Stimulated activated CD4-positive, alpha-beta T cell treated with anti-CD3 and anti-CD28 coated beads, Interleukin-1b, Interleukin-23, amount 100 ng/mL, for 1 hour (primary cell): ENCODE results near the gene SYNPO2.

ENCODE experiments used
- DNase-seq, 2 donors: peaks; one replicate each; pipeline ENCODE4 v3.0.0-alpha.2; 2020; ENCODE audit warnings: low read depth in 2 of 2

Gene SYNPO2, protein sequence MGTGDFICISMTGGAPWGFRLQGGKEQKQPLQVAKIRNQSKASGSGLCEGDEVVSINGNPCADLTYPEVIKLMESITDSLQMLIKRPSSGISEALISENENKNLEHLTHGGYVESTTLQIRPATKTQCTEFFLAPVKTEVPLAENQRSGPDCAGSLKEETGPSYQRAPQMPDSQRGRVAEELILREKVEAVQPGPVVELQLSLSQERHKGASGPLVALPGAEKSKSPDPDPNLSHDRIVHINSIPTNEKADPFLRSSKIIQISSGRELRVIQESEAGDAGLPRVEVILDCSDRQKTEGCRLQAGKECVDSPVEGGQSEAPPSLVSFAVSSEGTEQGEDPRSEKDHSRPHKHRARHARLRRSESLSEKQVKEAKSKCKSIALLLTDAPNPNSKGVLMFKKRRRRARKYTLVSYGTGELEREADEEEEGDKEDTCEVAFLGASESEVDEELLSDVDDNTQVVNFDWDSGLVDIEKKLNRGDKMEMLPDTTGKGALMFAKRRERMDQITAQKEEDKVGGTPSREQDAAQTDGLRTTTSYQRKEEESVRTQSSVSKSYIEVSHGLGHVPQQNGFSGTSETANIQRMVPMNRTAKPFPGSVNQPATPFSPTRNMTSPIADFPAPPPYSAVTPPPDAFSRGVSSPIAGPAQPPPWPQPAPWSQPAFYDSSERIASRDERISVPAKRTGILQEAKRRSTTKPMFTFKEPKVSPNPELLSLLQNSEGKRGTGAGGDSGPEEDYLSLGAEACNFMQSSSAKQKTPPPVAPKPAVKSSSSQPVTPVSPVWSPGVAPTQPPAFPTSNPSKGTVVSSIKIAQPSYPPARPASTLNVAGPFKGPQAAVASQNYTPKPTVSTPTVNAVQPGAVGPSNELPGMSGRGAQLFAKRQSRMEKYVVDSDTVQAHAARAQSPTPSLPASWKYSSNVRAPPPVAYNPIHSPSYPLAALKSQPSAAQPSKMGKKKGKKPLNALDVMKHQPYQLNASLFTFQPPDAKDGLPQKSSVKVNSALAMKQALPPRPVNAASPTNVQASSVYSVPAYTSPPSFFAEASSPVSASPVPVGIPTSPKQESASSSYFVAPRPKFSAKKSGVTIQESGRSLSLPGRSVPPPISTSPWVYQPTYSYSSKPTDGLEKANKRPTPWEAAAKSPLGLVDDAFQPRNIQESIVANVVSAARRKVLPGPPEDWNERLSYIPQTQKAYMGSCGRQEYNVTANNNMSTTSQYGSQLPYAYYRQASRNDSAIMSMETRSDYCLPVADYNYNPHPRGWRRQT

DNA sequence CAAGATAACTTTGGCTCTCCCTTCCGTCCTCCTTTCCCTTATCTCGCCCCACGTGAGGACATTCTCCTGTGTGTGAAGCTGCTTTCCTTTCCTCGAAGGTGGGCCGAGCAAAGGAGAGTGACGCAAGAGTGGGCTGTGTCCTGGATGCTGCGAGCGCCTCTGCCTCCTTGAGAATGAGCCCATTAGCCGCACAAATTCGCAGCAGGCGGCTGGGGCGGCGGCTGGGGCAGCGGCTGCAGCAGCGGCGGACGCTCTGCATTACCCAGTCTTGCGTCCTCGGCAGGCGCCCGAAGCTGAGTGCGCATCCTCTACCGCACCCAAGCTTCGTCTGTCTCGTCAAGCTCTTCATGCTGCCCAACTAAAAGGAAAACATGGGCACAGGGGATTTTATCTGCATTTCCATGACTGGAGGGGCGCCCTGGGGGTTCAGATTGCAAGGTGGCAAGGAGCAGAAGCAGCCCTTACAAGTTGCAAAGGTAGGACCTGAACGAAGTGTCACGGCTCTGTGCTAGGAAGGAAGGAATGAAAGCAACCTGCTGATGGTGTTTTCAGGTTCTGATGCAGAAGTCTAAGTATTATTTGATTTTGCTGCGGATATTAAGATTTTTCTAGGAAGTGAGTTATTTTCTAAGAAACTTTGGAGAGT lies at the start of gene SYNPO2:
Gene SYNPO2 (plus strand): TSS at position 189 of the 646 bp plus-strand sequence. CDS start 183 bp downstream, at position 372.
- DNase-seq, result peak in 1 of 2 donors; percentile 4

DNA sequence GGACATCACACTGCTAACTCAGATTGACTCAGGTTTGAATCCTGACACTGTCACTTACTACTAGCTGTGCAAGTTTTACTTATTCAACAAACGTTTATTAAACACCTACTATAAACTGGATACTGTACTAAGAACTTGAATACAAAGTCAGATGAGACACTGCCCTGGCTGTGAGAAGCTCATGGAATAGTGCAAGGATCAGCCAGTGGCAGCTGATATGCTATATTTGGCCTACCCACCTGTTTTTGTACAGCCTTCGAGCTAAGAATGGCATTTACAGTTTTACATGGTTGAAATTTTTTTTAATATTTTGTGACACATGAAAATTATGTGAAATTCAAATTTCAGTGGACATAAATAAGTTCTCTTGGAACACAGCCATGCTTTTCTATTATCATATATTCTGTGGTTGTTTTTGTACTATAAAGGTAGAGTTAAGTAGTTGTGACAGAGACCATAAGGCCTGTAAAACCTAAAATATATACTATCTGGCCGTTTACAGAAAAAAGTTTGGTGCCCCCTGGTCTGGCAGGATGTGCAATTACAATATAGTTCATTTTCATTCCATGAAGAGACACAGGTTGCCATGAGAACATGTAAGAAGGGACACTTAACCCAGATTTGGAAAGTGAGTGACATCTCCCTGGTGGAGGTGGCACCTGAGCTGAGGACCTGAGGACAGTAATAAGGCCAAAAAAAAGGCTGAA lies 49.3 kb upstream of the SYNPO2 start:
- DNase-seq, result no peak

DNA sequence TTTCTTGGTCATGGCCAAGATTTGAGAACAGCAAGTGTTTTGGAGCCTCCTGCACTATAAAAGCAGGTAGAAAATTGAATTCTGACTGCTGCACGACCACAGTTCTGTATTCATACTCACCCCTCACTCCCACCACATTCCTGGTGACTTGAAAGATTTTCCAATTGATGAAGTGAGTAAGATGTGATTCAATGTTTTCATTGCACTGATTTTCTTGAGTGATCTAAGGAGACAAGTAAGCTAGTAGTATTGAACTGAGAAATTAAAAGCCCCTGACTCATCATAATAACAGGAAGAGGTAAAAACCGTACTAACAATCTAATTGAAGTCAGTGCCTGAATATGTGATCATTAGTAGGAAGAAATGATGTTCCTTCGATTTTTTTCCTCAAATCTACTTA lies 46.6 kb upstream of the SYNPO2 start:
- DNase-seq, result no peak

DNA sequence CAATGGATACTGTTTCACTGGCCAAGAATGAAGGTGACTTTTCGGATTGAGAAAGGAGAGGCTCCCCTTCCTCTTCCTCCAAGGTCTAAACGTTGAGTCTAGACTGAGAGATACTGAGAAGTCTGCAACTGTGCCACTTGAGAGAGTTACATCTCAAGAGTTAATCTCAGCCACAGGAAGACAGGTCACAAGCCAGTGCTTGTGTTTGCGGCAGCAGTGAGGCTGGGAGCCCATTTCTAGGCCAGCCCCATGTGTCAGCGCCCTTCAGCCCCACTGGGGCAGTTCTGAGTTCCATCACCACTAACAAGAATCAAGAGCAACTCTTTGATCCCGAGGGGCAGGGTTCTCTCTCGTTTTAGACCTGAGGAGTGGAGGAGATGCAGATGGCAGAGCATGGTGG lies 45.4 kb upstream of the SYNPO2 start:
- no peak for DNase-seq

DNA sequence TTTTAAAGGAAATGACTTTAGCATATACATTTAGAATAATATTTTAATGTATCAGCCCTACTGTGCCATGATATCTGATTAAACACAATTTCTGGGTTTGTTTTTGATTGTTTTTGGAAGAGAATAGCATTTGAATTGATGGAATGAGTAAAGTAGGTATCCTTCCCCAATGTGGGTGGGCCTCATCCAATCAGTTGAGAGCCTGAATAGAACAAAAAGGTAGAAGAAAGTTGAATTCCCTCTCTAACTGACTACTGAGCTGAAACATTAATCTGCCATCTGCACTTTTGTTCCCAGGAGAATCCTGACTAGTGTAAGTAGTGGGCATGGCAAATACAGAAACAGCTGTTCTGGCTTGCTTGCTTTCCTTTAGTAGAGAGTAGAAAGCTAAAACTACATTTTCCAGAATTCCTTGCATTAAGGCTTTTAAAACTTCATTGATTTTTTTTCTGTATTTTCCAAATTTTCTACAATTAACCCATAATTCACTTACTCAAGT lies 43.1 kb upstream of the SYNPO2 start:
- no peak for DNase-seq

DNA sequence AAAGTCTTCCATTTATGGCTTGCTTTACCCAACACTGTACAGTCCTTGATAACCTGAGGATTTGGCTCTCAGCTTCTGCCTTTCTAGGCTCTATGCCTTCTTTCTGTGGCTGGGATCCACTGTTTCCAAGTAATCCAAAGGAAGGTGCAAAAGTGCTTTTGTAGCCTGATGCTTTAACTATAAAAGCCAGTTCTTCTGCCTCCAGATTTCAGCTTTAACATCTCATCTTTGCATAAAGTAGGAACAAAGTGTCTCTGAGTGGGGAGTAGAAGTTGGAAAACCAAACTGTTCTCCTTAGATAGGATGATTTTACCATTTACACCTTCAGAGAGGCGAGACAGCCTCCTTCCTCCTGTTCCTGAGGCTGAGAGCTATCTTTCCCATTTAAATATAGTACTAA lies 41.7 kb upstream of the SYNPO2 start:
- DNase-seq, result no peak

DNA sequence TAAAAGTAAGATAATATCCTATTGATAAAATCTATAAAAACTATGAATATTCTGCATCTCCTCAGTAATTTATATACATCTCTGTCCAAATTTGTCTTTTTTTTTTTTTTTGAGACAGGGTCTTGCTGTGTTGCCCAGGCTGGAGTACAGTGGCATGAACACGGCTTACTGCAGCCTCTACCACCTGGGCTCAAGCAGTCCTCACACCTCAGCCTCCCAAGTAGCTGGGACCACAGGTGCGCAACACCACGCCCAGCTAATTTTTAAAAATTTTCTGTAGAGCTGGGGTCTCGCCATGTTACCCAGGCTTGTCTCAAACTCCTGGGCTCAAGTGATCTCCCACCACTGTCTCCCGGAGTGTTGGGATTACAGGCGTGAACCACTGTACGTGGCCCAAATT lies 40.4 kb upstream of the SYNPO2 start:
- DNase-seq, result no peak

DNA sequence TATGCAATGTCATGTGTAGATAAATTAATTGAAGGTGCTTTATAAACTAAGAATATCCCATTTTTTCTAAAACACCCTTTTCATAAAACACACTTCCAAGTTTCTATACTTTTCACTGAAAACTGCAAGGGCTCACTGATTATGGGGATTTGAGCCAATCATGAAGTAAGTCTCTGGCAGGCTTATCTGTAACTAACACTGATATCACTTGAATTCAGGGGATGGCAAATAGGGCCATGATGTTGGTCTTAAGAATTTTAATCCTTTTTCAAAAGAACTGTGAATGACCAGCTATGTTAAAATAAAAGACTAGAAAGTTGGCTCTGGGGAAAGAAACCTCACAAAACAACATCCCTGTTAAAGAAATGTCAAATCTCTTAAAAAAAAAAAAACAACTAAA lies 39.8 kb upstream of the SYNPO2 start:
- DNase-seq, result no peak

DNA sequence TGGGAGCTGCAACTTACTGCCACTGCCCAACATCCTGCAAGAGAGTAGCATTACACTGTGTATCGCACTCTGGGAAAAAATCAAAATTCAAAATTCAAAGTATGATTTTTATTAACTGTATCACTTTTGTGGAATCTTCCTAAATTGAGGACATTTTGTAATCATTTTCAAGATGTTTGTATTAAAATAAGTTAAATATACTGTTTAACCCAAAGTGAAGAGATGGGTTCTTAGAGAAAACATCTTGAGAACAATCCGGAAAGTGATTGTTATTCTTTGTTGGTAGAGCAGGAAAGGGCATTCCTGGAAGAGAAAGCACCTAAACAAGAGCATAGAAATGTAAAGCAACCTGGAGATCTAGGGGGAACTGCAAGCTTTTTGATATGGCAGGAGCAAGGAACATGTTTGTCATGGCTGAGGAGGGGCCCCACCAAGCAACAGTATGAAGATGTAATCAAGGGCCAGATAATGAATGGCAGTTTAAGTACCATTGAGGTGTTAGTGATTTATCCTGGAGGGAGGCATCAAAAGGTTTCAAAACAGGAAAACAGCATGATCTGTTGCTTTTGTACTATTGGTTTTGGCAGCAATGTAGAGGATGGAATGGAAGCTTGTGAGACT lies 38.7 kb upstream of the SYNPO2 start:
- DNase-seq, result no peak

DNA sequence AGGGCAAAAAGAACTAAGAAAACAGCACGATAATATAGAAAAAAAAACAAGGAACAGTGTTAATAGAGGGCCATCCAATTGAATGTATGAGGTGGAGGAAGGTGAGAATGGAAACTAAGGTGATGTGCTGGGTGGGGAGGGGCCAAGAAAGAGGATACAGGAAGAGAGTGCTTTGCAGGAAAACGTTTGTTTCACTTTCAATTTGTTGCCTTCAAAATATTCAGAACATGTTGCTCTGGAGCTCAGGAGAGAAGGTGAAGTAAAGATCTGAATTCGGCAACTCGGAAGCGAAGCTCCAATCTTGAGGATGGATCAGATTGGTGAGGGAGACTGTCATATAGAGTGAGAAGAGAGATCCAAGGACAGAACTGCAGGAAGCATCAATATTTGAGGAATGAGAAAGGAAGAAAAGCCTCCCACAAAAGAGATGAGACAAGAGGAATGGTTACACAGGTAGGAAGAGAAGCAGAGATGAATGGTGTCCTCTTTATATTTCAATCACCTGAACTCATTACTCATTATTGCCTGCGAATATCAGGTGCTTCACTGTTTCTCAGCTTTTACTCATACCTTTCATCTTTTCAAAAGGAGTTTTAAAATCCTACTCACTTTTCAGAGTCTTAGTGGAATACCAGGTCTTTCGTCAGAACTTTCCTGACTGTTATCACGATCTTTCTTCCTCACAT lies 38.0 kb upstream of the SYNPO2 start:
- DNase-seq, result no peak

DNA sequence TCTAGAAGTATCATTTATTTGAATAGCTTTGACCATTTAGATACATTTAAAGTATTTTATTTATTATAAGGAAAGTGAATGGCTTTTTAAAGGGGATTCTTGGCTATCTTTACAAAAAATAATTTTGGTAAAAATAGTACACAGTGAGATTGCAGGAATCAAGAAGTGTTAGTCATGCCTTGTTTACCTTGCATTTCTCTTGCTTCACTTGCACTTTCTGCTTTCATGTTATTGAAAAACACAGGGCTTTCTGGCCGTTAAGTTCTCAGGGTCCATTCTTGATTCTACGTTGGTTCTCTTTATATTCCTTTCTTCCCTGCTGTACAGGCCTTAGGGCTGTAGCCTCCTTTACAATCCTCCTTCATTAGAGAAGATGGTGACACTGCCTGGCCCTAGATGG lies 30.9 kb upstream of the SYNPO2 start:
- DNase-seq, result no peak

DNA sequence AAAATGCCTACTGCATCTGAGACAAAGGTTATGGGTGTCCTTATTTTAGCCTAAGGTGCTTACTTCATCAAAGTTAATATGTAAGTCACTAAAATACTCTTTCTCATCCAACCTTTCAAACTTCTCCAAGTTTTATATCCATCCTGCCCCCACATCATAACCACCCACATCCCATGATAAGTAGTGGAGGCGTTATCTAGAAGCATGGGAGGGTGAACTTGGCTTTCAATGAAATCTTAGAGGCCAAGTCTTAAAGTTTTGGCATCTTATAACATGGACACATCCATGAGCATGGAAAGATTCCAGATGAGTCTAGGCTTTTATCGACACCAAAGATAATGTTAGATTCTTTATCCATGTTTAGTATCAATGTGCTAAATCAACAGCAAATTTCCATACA lies 29.9 kb upstream of the SYNPO2 start:
- DNase-seq, result no peak

DNA sequence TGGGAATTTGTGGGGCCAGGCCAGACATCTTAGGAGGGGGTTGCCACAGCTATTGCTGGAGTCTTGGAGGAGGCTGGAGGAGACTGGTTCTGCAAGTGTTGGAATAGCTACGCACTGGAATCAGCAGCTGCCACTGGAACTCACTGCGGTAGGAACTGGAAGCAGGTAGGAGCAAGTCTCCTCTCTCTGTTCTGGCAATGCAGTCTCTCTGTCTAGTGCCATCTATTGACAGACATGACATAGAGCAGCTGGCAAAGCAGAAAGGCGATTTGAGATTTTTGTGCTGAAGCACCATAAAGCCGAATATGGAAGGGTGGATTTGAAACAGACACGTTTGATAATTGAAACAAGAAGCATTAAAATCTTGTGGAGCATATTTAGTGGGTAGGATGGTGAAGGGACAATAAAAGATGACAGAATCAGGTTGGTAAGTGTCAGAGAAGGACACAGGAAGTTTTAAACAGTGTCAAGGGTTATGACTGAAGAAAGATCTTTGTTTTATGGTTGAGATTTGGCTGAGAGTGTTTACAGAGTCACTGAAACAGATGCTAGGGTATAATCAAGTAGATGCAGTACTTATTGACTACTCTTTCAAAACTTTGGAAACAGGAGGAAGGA lies 23.5 kb upstream of the SYNPO2 start:
- DNase-seq, result no peak

DNA sequence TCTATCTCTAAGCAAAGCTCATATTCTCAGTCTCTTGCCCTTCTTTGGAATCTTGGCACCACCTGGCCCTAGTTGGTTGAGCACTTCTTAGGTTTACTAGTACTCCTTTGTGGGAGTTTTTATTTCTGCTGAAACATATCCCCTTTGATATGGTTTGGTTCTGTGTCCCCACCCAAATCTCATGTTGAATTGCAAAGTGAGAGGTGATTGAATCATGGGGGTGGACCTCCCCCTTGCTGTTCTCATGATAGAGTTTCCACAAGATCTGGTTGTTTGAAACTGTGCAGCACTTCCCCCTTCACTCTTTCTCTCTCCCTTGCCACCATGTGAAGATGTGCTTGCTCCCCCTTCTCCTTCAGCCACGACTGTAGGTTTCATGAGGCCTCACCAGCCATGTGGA lies 22.2 kb upstream of the SYNPO2 start:
- DNase-seq, result no peak

DNA sequence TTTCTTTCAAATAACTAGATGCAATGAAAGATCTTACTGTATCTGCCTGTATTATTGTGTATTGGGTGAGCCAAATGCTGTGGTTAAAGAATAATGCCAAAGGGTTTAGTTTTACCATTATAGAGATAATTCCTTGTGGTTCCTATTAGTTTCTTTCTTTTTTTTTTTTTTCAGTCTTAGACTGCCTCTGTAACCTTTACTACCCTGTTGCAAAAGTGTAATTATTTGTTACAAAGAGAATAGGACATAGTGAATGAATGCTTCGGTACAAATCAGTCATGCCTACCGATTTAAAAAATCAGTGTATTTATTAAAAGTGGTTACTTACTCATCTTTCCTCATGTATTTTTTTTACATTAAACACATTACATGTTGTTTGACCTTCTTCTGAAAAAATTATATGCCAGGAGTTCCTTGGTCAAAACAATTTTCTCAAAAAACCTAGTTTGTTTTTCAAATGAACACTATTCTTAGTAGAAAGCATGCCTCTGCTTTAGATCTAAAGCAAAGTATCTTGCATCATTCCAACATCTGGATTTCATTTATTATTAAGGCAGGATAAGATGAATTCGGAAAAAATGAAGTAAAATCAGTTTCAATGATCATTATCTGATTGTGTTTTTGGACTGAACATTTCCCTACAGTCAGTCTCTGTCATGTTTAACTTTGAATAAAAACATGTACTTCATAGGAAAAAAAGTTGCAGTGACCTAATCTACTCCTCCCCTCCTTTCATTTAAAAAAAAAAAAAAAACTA lies 21.2 kb upstream of the SYNPO2 start:
- no peak for DNase-seq

DNA sequence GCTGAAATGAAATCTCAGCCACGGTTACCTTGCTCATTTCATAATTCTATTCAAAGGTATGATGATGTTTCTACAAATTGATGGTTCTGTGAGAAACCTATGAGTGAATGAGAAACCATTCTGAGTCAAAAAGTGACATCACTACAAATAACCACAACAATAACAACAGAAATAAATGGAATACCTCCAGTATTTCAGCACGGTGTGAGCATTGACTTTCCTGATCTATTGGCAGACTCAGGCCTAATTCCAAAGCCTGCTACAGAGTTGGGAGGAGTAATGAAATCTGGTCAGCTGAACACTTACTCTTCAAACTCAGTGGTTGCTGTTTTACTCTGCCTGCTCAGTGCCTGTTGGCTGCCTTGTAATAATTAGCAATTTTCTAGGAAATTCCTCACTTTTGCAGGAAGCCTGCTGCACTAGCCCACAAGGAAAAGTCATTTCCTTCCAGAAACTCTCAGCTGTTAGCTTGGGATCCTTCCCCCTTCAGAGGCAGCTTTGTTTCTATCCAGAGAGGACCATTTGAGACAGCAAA lies 18.8 kb upstream of the SYNPO2 start:
- DNase-seq, result no peak

DNA sequence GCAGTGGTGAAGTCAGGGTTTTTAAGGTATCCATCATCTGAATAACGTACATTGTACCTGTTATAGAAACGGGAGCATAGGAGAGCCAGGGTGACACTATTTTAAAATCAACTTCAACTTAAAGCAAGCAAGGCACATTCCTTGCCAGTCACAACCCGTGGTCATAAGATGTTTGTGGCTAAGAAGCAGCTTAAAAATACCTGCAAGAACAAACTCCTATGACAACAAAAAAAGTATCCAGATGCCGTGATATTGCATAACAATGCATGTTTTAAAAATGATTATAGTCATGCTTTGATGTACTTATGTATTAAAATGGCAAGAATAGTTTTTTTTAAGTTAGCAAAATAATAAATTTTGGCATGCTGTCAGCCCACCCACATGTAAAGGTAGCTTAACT lies 16.5 kb upstream of the SYNPO2 start:
- no peak for DNase-seq

DNA sequence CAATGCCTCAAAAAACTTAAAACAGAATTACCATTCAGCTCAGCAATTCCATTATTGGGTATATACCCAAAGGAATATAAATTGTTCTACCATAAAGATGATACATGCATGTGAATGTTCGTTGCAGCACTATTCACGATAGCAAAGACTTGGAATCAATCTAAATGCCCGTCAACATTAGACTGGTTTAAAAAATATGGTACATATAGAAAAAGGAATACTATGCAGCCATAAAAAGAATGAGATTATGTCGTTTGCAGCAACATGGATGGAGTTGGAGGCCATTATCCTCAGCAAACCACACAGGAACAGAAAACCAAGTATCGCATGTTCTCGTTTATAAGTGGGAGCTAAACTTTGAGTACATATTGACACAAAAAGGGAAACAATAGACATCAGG lies 10.9 kb upstream of the SYNPO2 start:
- DNase-seq, result no peak
